Activated gamma-delta T cell treated with Interleukin-2 at 50 U/mL for 16 hours (primary cell): Measurements from ENCODE around the gene METAP1.
"Not testable (repeated sequence)": the region's sequence is repeated elsewhere in the genome, so short reads cannot be mapped to it uniquely, and the experiment has no call there.

Experiments used
- DNase-seq: peaks from one replicate; pipeline ENCODE4 v3.0.0-alpha.2; 2020

METAP1 gene

GRCh38 chr4:99061048-99061700 is 65.7 kb downstream of the METAP1 start:
- no peak for DNase-seq

- no peak for DNase-seq
Observed at GRCh38 chr4:99062120-99062519, 66.6 kb downstream of the METAP1 start.

GRCh38 chr4:99065521-99065920 is 70.0 kb downstream of the METAP1 start:
- not testable (repeated sequence) for DNase-seq

GRCh38 chr4:99067617-99068016 is 72.1 kb downstream of the METAP1 start:
- DNase-seq: no peak

- no peak for DNase-seq
Observed at GRCh38 chr4:99071159-99071558, 75.6 kb downstream of the METAP1 start.

GRCh38 chr4:99074816-99075215 is 79.3 kb downstream of the METAP1 start:
- DNase-seq: no peak

- no peak for DNase-seq
Observed at GRCh38 chr4:99076292-99076976, 80.9 kb downstream of the METAP1 start.

- no peak for DNase-seq
Observed at GRCh38 chr4:99077177-99077576, 81.7 kb downstream of the METAP1 start.

GRCh38 chr4:99078336-99078735 is 82.8 kb downstream of the METAP1 start:
- no peak for DNase-seq

GRCh38 chr4:99078931-99079624 is 83.6 kb downstream of the METAP1 start:
- no peak for DNase-seq

GRCh38 chr4:99079625-99080295 is 84.2 kb downstream of the METAP1 start:
- no peak for DNase-seq

GRCh38 chr4:99080869-99081268 is 85.3 kb downstream of the METAP1 start:
- not testable (repeated sequence) for DNase-seq

- DNase-seq: no peak
Observed at GRCh38 chr4:99082192-99082591, 86.7 kb downstream of the METAP1 start.

GRCh38 chr4:99084595-99084994 is 89.1 kb downstream of the METAP1 start:
- no peak for DNase-seq

GRCh38 chr4:99088023-99088449 is 92.5 kb downstream of the METAP1 start:
- peak; percentile 5 for DNase-seq

GRCh38 chr4:99088481-99089365 is 93.2 kb downstream of the METAP1 start, which contains the start of gene ADH5:
Gene ADH5 (minus strand): TSS chr4:99088788. CDS start chr4:99088700, 88 bp downstream.
- peak; percentile 93 for DNase-seq

- no peak for DNase-seq
Observed at GRCh38 chr4:99090481-99091215, 95.1 kb downstream of the METAP1 start.

GRCh38 chr4:99091216-99091575 is 95.7 kb downstream of the METAP1 start:
- DNase-seq: no peak

GRCh38 chr4:99091841-99092240 is 96.3 kb downstream of the METAP1 start:
- DNase-seq: not testable (repeated sequence)

GRCh38 chr4:99099311-99099710 is 103.8 kb downstream of the METAP1 start:
- DNase-seq: no peak

GRCh38 chr4:99099814-99100213 is 104.3 kb downstream of the METAP1 start:
- not testable (repeated sequence) for DNase-seq

GRCh38 chr4:99100876-99101275 is 105.4 kb downstream of the METAP1 start:
- DNase-seq: no peak
